ENCODE results near the gene HYAL3. TPM values are rescaled to one million over a fixed set of nuclear protein-coding genes. Genes with fewer than 3 reads are reported as not detected.

HYAL3 gene
- total and polyA plus RNA-seq, 2 of the 13 experiments (the other 11 are each of a cell fraction or from before 2014, with no cell fraction given) = 5.5 to 10.4 TPM

DNA sequence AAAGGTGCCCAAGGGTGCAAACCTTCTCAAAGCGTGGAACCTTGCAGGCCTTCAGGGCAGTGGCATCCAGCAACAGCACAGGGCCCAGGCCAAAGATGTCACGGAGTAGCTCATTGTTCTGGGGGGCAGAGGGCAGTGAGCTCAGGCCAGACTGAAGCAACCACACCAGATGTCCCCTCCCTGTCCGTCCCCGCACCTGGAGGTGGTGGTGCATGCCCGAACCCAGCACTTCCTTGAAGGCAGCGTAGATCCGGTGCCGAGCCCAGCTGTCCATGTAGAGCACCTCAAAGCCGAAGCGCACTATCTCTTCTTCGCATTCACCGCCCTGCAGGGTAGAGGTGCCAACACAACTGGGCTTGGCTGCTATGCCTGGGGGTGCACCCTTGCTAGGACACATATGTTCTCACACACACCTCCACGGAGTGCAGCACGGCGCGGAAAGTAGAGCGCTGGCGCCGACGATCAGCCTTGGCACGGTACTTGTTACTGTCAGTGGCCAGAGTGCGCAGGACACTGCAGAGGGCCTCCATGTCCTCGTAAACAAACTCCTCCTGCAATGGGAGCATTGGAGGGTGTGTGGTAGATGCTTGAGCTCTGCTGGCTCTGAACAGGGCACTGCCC lies 10.7 kb downstream of the HYAL3 start:
- peaks cover 23% of the 10 kb centered on the region for H3K4me1 ChIP-seq (ENCODE audit: insufficient read depth, low read length)
- in situ Hi-C loops (cut with HindIII; ENCODE audit: extremely low pct_ligation_motif_present, low pct_unique_long_range_greater_than_20kb) (no loop called here), intact Hi-C loops (cut with micrococcal nuclease; ENCODE audit: unreplicated experiment) (no loop called here)
- POLR2A ChIA-PET = interaction anchor here (1.1 kb wide), 1 partner anchor 9 kb away, joined by 3 read pairs; no protein-coding TSS in a partner anchor
- FAIRE-seq (no peak), DNase-seq (ENCODE audit: low spot score) (no peak), ATAC-seq (no peak)
- TF ChIP-seq ZNF572 (CRISPR knock-in tag; IDR thresholded peaks at IDR 0.05) = no peak
- TF ChIP-seq KDM6A (CRISPR knock-in tag; IDR thresholded peaks at IDR 0.05; ENCODE audit: low read depth) = no peak
- TF ChIP-seq MIER2 (CRISPR knock-in tag; IDR thresholded peaks at IDR 0.05) = no peak
- TF ChIP-seq ZNF549 (CRISPR knock-in tag; IDR thresholded peaks at IDR 0.05) = no peak
- TF ChIP-seq, protein P1, sequence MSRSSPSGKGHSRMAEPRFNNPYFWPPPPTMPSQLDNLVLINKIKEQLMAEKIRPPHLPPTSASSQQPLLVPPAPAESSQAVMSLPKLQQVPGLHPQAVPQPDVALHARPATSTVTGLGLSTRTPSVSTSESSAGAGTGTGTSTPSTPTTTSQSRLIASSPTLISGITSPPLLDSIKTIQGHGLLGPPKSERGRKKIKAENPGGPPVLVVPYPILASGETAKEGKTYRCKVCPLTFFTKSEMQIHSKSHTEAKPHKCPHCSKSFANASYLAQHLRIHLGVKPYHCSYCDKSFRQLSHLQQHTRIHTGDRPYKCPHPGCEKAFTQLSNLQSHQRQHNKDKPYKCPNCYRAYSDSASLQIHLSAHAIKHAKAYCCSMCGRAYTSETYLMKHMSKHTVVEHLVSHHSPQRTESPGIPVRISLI (CRISPR knock-in tag; IDR thresholded peaks at IDR 0.05; ENCODE audit: borderline replicate concordance) = no peak
- TF ChIP-seq, protein P2, sequence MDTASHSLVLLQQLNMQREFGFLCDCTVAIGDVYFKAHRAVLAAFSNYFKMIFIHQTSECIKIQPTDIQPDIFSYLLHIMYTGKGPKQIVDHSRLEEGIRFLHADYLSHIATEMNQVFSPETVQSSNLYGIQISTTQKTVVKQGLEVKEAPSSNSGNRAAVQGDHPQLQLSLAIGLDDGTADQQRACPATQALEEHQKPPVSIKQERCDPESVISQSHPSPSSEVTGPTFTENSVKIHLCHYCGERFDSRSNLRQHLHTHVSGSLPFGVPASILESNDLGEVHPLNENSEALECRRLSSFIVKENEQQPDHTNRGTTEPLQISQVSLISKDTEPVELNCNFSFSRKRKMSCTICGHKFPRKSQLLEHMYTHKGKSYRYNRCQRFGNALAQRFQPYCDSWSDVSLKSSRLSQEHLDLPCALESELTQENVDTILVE (CRISPR knock-in tag; IDR thresholded peaks at IDR 0.05) = no peak
- H3K79me2 ChIP-seq (ENCODE audit: insufficient read depth, low read length) = peaks cover 15% of the 10 kb centered on the region
- H3K4me2 ChIP-seq (ENCODE audit: low read depth, low read length) = no peak overlapping the region
- no peaks in the 10 kb centered on the region for H3K27me3 ChIP-seq (ENCODE audit: control insufficient read depth in 1 of 2, insufficient read depth in 2 of 2, low read length in 2 of 2)
- no peak overlapping the region for H3K4me3 ChIP-seq (replicated peaks in 1 of 3; ENCODE audit: insufficient read depth in 1 of 3, low read depth in 2 of 3, low read length in 3 of 3)
- WGBS (ENCODE audit: low lambda C conversion rate) = 98% methylated on average over 17 of the region's 23 CpGs
- no TSS peak for BruUV-seq (replicated peaks)
- H3K9me3 ChIP-seq (ENCODE audit: low read length) = no peaks in the 10 kb centered on the region
- H3K9ac ChIP-seq (ENCODE audit: insufficient read depth, low read depth, low read length) = no peak overlapping the region
- no peak overlapping the region for H2AFZ ChIP-seq (ENCODE audit: low read length)
- H3K36me3 ChIP-seq (replicated peaks in 1 of 2; ENCODE audit: control insufficient read depth in 1 of 2, insufficient read depth in 2 of 2, low read length in 2 of 2) = peaks cover 22 to 40% of the 10 kb centered on the region in 2 experiments
- CTCF ChIA-PET (ENCODE audit: low intra/inter-chr PET ratio, low total read pairs) = no interaction called here
- H3K27ac ChIP-seq (ENCODE audit: extremely low read length, insufficient read depth, low read length) = no peak overlapping the region
- no peaks in the 10 kb centered on the region for H4K20me1 ChIP-seq (ENCODE audit: insufficient read depth, low read length)
